Stimulated activated CD8-positive, alpha-beta memory T cell treated with anti-CD3 and anti-CD28 coated beads, Interleukin-12 subunit alpha, Interleukin-12 subunit beta, amount 100 ng/mL, for 1 hour (primary cell): Measurements from ENCODE around the gene SPART.
"Not testable (repeated sequence)": the region's sequence is repeated elsewhere in the genome, so short reads cannot be mapped to it uniquely, and the experiment has no call there.

ENCODE experiments used
- DNase-seq: peaks from one replicate; pipeline ENCODE4 v3.0.0-alpha.2; 2020; ENCODE audit warnings: low read depth

SPART gene

GRCh38 chr13:36354842-36355623 is 8.8 kb upstream of the SPART start:
- no peak for DNase-seq

- DNase-seq, result no peak
Observed at GRCh38 chr13:36353001-36353400, 6.8 kb upstream of the SPART start.

GRCh38 chr13:36352350-36352749 is 6.2 kb upstream of the SPART start:
- DNase-seq, result no peak

- no peak for DNase-seq
Observed at GRCh38 chr13:36347531-36348210, 1.5 kb upstream of the SPART start.

- no peak for DNase-seq
Observed at GRCh38 chr13:36345438-36346221, 564 bp downstream of the SPART start.

GRCh38 chr13:36344886-36345437 is 1.2 kb downstream of the SPART start:
- DNase-seq, result no peak

- no peak for DNase-seq
Observed at GRCh38 chr13:36344173-36344572, 2.0 kb downstream of the SPART start.

- no peak for DNase-seq
Observed at GRCh38 chr13:36343766-36344165, 2.4 kb downstream of the SPART start.

- DNase-seq, result no peak
Observed at GRCh38 chr13:36342715-36343114, 3.5 kb downstream of the SPART start.

GRCh38 chr13:36341718-36342117 is 4.5 kb downstream of the SPART start:
- no peak for DNase-seq

- no peak for DNase-seq
Observed at GRCh38 chr13:36339600-36340155, 6.5 kb downstream of the SPART start.

- DNase-seq, result no peak
Observed at GRCh38 chr13:36337938-36338641, 8.1 kb downstream of the SPART start.

GRCh38 chr13:36332986-36333385 is 13.2 kb downstream of the SPART start:
- DNase-seq, result no peak

- not testable (repeated sequence) for DNase-seq
Observed at GRCh38 chr13:36332255-36332654, 13.9 kb downstream of the SPART start.

GRCh38 chr13:36331280-36331679 is 14.9 kb downstream of the SPART start:
- DNase-seq, result no peak

- DNase-seq, result no peak
Observed at GRCh38 chr13:36329361-36329760, 16.8 kb downstream of the SPART start.

GRCh38 chr13:36328821-36329220 is 17.4 kb downstream of the SPART start:
- no peak for DNase-seq

- DNase-seq, result no peak
Observed at GRCh38 chr13:36325912-36326311, 20.3 kb downstream of the SPART start.

GRCh38 chr13:36324881-36325280 is 21.3 kb downstream of the SPART start:
- DNase-seq, result not testable (repeated sequence)

GRCh38 chr13:36323951-36324566 is 22.1 kb downstream of the SPART start:
- DNase-seq, result no peak

- DNase-seq, result no peak
Observed at GRCh38 chr13:36323408-36323807, 22.8 kb downstream of the SPART start.
